Measurements from ENCODE around the gene SCG3.

DNA sequence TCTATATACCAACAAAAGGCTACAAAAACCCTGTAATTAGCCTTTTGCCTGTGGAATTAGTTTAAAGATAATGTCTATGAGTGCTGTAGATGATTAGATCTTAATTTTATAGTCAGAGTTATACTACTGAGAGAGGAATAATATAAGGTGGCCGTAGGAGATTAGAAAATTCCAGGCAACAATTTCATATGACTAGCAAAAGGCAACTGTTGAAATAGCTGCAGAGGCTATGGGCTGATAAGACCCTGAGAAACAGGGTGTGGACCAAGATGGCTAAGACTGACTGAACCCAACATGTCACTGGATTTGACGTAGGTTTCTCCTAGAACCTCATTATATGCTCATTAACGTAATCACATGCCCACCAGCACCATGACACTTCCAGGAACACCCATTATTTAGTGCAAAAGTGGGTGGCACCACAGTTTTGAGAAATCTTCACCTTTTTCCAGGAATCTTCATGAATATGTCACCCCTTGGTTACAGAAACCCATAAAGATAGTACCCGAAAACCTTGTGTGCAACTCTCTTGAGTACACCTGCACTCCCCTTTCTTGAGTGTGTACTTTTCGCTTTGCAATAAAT lies 29.1 kb upstream of the SCG3 start:
- TF ChIP-seq SIN3A (IDR thresholded peaks at IDR 0.05; ENCODE audit: borderline replicate concordance, insufficient read depth, low read length) (no peak), FOXP2 (optimal IDR thresholded peaks at IDR 0.05; ENCODE audit: borderline replicate concordance, extremely low read depth, extremely low read length, insufficient read depth) (no peak), POLR2AphosphoS5 (IDR thresholded peaks at IDR 0.05; ENCODE audit: low read depth, low read length) (no peak)
- TF ChIP-seq, protein P1, sequence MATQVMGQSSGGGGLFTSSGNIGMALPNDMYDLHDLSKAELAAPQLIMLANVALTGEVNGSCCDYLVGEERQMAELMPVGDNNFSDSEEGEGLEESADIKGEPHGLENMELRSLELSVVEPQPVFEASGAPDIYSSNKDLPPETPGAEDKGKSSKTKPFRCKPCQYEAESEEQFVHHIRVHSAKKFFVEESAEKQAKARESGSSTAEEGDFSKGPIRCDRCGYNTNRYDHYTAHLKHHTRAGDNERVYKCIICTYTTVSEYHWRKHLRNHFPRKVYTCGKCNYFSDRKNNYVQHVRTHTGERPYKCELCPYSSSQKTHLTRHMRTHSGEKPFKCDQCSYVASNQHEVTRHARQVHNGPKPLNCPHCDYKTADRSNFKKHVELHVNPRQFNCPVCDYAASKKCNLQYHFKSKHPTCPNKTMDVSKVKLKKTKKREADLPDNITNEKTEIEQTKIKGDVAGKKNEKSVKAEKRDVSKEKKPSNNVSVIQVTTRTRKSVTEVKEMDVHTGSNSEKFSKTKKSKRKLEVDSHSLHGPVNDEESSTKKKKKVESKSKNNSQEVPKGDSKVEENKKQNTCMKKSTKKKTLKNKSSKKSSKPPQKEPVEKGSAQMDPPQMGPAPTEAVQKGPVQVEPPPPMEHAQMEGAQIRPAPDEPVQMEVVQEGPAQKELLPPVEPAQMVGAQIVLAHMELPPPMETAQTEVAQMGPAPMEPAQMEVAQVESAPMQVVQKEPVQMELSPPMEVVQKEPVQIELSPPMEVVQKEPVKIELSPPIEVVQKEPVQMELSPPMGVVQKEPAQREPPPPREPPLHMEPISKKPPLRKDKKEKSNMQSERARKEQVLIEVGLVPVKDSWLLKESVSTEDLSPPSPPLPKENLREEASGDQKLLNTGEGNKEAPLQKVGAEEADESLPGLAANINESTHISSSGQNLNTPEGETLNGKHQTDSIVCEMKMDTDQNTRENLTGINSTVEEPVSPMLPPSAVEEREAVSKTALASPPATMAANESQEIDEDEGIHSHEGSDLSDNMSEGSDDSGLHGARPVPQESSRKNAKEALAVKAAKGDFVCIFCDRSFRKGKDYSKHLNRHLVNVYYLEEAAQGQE (IDR thresholded peaks at IDR 0.05; ENCODE audit: insufficient read depth in 1 of 2, low read depth in 2 of 2, low read length in 2 of 2) = no peak
